Measurements from ENCODE around the gene DYRK1B. TPM values are rescaled to one million over a fixed set of nuclear protein-coding genes. Genes with fewer than 3 reads are reported as not detected.
A peak's percentile ranks its signal among the peaks of the same experiment; 100 is the strongest.

The DYRK1B gene
- total RNA-seq, 4 donors from 2014 or later = 8.3 to 38.7 (median 17.3) TPM

DNA sequence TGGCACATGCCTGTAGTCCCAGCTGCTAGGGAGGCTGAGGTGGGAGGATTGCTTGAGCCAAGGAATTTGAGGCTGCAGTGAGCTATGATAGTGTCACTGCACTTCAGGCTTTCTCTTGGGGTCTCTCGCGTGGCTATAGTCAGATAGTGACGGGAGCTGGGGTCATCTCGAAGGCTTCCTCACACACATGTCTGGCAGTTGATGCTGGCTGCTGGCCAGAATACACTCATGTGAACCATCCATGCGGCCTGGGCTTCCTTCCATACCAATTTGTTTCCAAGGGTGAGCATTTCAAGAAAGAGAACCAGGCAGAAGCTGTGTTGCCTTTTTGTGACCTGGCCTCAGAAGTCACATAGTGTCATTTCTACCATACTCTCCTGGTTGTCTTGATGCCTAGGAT lies 28.9 kb downstream of the DYRK1B start:
- Histone ChIP-seq H3K27ac (no peak overlapping the region), H3K9me3 (no peaks in the 10 kb centered on the region), H3K4me3 (no peak overlapping the region), H3K27me3 (no peaks in the 10 kb centered on the region), H3K4me1 (no peaks in the 10 kb centered on the region), H3K36me3 (no peaks in the 10 kb centered on the region)
- no peak for TF ChIP-seq POLR2A (IDR thresholded peaks at IDR 0.05)
- TF ChIP-seq, protein P1, sequence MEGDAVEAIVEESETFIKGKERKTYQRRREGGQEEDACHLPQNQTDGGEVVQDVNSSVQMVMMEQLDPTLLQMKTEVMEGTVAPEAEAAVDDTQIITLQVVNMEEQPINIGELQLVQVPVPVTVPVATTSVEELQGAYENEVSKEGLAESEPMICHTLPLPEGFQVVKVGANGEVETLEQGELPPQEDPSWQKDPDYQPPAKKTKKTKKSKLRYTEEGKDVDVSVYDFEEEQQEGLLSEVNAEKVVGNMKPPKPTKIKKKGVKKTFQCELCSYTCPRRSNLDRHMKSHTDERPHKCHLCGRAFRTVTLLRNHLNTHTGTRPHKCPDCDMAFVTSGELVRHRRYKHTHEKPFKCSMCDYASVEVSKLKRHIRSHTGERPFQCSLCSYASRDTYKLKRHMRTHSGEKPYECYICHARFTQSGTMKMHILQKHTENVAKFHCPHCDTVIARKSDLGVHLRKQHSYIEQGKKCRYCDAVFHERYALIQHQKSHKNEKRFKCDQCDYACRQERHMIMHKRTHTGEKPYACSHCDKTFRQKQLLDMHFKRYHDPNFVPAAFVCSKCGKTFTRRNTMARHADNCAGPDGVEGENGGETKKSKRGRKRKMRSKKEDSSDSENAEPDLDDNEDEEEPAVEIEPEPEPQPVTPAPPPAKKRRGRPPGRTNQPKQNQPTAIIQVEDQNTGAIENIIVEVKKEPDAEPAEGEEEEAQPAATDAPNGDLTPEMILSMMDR (IDR thresholded peaks at IDR 0.05) = no peak
- no peak for DNase-seq

DNA sequence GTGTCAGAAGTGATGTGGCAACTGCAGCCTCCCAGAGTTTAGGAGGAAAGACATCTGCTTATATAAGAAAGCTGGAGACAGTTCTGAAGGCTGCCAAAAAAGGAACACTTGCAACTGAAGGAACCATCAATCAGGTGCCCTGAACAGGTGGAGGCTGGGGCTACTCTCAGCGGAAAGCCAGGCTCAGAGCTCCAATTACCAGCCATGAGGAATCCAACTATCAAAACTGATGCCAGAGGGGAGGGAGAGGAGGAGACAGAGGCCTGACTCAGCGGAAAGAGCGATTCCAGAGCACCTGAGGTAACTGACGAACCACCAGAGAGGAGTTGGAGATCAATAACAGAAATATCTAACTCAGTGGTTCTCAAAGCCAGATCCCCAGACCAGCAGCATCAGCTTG lies 31.0 kb downstream of the DYRK1B start:
- Histone ChIP-seq H3K27ac (no peak overlapping the region), H3K27me3 (no peaks in the 10 kb centered on the region), H3K9me3 (no peaks in the 10 kb centered on the region), H3K4me1 (no peaks in the 10 kb centered on the region), H3K36me3 (no peaks in the 10 kb centered on the region), H3K4me3 (no peak overlapping the region)
- TF ChIP-seq POLR2A (IDR thresholded peaks at IDR 0.05) = no peak
- no peak for DNase-seq

DNA sequence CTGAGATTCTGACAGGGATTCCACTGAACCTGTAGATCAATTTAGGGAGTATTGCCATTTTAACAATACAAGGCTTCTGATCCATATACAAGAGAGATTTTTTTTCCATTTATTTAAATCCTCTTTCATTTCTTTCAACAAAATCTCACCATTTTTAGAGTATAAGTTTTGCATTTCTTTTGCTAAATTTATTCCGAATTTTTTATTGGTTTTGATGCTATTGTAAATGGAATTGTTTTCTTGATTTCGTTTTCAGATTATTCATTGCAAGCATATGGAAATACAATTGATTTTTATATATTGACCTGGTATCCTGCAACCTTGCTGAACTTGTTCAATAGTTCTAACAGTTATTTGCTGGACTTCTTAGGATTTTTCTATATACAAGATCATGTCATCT lies 36.9 kb downstream of the DYRK1B start:
- Histone ChIP-seq H3K27me3 (no peaks in the 10 kb centered on the region), H3K4me1 (no peaks in the 10 kb centered on the region), H3K27ac (no peak overlapping the region), H3K36me3 (no peaks in the 10 kb centered on the region), H3K9me3 (no peaks in the 10 kb centered on the region), H3K4me3 (no peak overlapping the region)
- no peak for DNase-seq
- no peak for TF ChIP-seq POLR2A (IDR thresholded peaks at IDR 0.05)
- TF ChIP-seq, protein P1 (IDR thresholded peaks at IDR 0.05) = no peak

DNA sequence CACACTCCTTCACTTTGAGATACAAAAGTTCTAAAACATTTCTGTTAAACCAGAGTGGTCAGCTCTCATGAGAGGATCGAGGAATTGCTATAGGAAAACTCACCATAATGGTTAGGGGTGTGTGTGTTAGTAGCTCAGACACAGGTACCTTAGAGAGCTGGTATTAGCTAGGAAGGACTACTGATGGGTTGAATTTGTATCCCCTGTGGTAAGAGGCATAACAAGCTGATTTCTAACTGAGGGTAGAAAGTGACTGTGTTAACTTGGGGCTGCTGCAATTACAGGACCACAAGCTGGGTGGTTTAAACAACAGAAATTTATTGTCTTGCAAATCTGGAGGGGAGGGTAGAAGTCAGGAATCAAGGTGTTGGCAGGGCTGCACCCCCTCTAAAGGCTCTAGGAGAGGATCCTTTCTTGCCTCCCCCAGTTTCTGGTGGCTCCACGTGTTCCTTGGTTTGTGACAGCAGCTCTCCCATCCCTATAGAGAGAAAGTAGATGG lies 37.9 kb downstream of the DYRK1B start:
- no peaks in the 10 kb centered on the region for H3K4me1 ChIP-seq
- no peak overlapping the region for H3K4me3 ChIP-seq
- no peak overlapping the region for H3K27ac ChIP-seq
- no peaks in the 10 kb centered on the region for H3K27me3 ChIP-seq
- H3K36me3 ChIP-seq = no peaks in the 10 kb centered on the region
- DNase-seq = no peak
- no peaks in the 10 kb centered on the region for H3K9me3 ChIP-seq
- TF ChIP-seq, protein P1 (IDR thresholded peaks at IDR 0.05) = no peak

DNA sequence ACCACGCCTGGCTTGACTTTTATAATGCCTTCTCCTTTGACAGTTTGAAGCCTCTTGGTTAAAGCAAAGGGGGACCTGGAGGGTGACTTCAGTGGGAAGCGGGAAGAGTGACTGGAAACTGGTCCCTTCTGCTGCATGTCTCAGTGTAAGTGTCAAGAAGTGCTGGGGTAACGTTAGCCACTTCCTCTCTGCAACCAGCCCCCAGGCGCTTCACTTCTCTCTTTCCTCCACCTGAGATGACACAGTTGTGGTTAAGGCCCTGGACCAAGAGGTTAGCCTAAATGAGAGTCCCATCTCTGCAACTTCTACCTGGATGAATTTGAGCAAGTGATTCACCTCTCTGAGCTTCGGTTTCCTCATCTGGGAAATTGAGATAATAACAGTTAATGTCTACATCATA lies 39.0 kb downstream of the DYRK1B start:
- TF ChIP-seq POLR2A (IDR thresholded peaks at IDR 0.05) = no peak
- TF ChIP-seq, protein P1 (IDR thresholded peaks at IDR 0.05) = no peak
- Histone ChIP-seq H3K27me3 (no peaks in the 10 kb centered on the region), H3K4me1 (no peaks in the 10 kb centered on the region)

DNA sequence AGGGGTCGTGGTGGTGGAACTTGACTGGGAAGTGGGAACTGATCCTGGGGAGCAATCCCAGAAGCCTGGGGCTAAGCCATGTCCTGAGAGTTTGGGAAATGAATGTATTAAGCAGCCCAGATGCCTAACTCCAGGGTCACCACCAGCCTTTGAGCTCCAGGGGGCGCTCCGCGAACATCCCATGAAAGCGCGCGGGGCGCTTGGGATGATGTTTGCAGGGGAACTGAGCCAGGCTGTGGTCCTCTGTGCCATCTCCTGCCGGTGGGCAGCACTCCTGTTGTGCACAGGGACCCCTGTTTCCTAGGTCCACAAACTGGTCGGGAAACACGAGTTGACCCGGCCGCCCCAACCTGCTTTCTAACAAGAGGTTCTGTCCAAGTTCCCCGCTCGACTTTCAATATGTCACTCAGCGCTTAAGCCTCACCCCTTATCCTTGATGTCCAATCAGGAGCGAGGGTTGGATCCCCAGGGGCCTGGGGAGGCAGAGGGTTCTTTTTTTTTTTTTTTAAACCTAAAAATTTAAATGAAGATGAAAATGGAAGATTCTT lies 40.9 kb downstream of the DYRK1B start:
- TF ChIP-seq, protein P1 (IDR thresholded peaks at IDR 0.05) = peak; percentile 73 to 85 (median 80)
- no peak for TF ChIP-seq POLR2A (IDR thresholded peaks at IDR 0.05)
- peak overlapping the region; percentile 23 to 54 (median 45) for H3K4me3 ChIP-seq
- no peaks in the 10 kb centered on the region for H3K36me3 ChIP-seq
- no peak overlapping the region for H3K27ac ChIP-seq
- peaks cover 0 to 5% (median 0%) of the 10 kb centered on the region in 4 donors for H3K9me3 ChIP-seq
- no peaks in the 10 kb centered on the region for H3K27me3 ChIP-seq
- H3K4me1 ChIP-seq = no peaks in the 10 kb centered on the region
- peak; percentile 73 to 89 (median 84) for DNase-seq

More for the DNA sequence above, 39.0 kb downstream of the DYRK1B start:
- DNase-seq = peak in 1 of 3 donors; percentile 52
- Histone ChIP-seq H3K36me3 (no peaks in the 10 kb centered on the region), H3K4me3 (no peak overlapping the region), H3K27ac (no peak overlapping the region), H3K9me3 (no peaks in the 10 kb centered on the region)

All from Peyer's patch (tissue), 4 donors.